ENCODE results near the gene SPRED3.
"Not testable (repeated sequence)": the region's sequence is repeated elsewhere in the genome, so short reads cannot be mapped to it uniquely, and the experiment has no call there.

SPRED3 gene, protein sequence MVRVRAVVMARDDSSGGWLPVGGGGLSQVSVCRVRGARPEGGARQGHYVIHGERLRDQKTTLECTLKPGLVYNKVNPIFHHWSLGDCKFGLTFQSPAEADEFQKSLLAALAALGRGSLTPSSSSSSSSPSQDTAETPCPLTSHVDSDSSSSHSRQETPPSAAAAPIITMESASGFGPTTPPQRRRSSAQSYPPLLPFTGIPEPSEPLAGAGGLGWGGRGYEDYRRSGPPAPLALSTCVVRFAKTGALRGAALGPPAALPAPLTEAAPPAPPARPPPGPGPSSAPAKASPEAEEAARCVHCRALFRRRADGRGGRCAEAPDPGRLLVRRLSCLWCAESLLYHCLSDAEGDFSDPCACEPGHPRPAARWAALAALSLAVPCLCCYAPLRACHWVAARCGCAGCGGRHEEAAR

DNA sequence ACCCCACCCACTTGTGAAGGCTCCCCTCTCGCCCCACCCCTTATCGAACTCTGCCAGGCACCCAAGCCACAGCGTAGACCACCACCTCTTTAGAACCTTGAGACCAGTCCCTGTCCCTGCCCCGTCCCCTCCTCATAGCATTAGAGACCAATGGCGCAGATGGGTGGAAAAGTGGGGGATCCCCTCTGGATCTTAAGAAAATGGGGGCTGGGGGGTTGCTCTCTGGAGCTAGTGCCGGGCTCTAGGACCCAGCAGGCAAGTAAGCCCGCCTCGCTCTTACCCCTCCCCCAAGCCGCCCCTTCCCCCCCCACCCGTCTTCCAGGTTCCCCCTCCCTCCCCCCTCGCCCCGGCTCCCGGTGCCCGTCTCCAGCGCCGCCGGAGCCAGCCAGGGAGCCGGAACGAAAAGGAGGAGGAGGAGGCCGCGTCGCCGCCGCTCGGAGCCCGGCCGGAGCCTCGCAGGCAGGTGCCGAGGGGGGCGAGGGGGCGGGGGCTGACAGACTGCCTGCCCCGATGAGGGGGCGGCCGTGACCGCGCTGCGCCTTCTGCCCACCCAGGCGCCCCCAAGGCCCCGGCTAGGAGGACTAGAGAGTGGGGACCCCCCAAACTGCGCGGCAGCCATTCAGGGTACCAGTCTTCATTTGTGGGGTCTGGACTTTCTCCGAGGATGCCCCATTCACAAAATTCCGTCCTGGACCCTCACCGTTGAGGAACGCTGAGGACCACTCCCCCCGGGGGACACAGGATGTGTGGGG lies at the start of gene SPRED3:
Gene SPRED3 (plus strand): TSS at position 349 of the 752 bp plus-strand sequence. CDS start 1,606 bp downstream, outside the sequence.
- no peak for DNase-seq

DNA sequence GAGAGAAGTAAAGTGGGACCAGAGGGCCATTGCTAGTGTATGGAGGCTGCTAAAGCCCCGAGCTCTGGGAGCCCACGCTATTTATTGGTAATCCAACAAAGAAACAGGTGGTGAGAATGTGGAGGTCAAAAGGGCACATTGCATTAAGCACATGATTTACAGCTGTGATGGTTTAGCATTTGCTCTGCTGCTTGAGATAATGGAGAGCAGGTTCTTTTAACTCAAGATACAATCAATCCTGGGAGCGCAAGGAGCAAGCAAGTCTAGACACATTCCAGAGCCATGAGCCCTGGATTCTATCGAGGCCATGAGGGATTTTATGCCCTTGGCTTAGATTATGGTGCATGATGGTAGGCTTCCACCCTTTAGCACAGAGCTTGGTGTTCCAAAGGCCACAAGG lies 49.5 kb upstream of the SPRED3 start:
- not testable (repeated sequence) for DNase-seq

DNA sequence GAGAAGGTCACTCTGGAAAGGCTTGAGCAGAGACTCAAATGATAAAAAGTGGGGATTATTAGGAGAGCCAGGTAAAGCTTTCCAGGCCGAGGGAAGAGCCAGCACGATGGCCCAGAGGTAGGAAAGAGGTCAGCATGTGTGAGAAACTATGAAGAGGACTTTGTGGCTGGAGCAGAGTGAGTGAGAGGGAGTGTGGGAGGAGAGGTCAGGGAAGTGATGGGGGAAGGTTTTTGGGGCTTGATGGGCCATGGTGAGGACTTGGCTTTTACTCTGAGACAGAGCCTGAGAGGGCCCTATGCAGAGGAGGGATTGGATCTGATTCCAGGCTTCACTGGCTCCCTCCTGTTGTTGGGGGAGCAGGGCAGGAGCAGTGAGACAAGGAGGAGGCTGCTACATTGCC lies 47.6 kb upstream of the SPRED3 start:
- DNase-seq = no peak

DNA sequence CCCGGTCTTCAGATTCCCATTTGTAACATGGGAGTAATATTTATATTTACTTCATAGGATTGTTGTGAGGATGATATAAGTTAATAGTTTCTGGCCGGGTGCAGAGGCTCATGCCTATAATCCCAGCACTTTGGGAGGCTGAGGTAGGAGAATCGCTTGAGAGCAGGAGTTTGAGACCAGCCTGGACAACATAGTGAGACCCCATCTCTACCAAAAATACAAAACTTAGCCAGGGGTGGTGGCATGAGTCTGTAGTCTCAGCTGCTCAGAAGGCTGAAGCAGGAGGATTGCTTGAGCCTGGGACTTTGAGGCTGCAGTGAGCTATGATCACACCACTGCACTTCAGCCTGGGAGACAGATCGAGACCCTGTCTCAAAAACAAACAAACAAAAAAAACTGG lies 41.7 kb upstream of the SPRED3 start:
- no peak for DNase-seq

DNA sequence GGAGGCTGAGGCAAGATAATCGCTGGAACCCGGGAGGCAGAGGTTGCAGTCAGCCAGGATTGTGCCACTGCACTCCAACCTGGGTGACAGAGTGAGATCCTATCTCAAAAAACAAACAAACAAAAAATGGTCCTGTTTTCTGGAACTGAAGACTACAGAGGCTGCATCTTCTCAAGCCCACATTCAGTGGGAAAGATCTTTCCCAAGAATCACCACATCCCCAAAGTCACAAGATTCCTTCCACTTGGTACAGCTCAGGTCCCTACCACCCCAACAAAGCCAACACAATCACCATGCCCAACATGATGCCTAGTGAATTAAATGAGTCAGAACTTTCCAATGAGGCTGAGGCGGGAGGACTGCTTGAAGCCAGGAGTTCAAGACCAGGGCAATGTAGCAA lies 37.6 kb upstream of the SPRED3 start:
- DNase-seq = no peak

DNA sequence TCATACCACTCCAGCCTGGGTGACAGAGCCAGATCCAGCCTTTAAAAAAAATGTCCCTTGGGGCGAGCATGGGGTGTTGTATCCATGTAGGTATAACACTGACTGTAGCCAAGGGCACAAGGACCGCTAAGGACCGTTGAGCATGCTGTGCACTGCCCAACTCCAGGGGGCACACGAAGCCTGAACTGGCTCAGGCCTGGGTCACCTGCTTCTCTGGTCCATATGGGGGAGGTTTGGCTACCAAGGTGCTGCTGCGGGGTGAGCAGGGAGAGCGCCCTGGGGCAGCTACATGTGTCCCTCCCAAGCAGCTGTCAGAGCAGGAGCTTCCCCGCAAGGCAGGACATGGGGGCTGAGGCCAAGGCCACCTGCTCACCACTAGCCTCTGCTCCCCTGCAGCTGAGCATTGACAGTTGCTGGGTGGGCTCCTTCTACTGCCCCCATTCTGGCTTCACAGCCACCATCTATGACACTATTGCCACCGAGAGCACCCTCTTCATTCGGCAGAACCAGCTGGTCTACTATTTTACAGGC lies 36.6 kb upstream of the SPRED3 start:
- no peak for DNase-seq

DNA sequence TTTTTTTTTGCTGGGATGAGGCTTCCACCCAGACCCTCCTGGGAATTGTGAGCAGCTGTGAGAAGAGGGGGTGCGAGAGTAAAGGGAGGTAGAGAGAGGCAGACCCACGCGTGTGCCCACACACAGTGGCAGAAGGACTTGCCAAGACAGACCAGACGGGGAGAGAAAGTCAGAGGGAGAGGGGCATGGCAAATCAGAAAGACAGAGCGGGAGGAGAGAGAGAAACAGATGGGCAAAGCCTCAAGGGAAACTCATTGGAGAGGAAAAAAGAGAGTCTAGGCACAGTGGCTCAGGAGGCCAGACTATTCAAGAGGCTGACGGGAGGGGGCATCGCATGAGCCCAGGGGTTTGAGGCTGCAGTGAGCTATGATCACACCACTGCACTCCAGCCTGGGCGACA lies 35.9 kb upstream of the SPRED3 start:
- no peak for DNase-seq

DNA sequence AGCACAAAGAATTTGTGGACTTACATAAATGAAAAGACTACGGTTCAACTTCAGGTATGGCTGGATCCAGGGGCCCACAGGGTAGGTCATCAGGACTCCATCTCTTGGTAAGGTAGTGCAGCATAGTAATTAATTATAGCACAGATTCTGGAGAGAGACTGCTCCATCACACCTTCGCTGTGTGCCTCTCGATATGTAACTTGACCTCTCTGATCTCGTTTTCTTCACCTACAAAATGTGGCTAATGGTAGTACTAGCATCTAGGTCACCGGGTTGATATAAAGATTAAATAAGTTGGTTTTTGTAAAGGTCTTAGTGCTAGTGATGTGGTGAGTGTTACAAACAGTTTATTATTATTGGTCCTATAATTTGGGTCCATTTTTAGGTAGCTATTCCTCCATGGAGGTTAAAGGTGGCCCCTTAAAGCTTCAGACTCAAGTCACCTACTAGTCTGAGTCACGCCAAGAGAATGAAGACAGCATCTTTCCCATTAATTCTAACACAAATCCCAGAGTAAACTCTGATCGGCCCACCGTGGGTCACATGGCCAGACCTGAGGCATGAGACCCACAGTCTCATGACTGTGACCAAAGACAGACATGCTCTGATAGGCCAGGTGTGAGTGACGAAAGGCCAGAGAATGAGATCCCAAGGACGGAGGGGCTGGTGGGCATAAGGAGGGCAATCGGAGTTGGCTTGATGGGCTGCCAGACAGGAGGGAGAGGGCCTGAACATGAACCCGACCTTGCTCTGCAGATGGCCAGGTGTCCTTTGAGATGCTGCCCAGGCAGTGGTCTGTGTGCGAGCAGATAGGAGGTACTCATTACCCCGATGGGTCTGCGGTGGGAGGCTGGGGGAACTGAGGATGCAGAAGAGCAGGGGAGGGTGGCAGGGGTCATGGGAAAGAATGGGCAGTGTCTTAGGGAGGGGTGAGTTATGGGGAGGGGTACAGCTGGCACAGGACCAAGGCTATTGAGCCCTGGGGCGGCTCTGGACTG lies 32.5 kb upstream of the SPRED3 start:
- no peak for DNase-seq

DNA sequence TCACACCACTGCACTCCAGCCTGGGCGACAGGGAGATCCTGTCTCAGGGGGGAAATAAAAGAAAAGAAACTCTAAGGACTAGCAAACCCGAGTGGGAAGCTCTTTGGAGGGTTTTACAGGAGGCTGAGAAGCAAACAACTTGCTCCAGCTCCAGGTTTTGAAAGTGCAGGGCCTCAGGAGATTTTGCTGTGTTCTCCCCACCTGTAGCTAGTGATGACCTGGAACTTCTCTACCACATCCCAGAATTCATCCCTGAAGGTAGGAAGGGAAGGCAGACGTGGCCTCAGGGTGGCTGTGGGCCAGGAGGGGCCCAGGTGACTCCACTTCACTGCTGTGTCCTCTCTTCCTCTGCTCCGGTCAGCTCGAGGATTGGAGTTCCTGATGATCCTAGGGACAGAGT lies 30.4 kb upstream of the SPRED3 start:
- no peak for DNase-seq

DNA sequence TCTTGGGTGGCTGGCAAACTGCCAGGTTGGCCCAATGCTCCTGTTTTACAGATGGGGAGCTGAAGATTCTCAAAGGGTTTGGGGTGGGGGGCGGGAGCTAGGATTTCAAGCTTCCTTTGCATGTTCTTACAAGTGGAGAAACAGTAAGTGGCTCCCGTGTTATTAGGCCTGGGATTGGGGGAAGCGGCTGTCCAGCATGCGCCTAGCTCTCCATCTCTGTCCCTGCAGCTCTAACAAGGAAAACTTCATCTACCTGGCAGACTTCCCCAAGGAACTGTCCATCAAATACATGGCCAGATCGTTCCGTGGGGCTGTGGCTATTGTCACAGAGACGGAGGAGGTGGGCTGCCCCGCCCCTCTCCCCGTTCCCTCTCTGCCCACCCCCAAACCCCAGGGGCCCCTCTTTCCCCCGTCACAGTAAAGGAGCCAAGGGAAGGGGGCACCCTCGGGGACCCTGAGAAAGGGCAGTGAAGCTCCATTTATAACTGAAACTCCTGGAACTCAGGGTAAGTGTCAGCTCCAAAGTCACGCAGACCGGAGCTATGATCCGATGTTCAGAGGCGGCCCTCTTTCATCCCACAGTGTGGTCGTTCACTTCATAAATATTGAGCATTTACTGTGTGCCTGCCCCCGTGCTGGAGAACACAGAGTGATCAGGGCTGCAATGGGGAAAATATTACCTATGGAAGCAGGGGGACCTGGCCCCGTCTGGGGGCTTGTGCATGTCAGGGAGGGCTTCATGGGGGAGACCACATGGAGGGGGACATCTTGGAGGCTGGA lies 29.1 kb upstream of the SPRED3 start:
- no peak for DNase-seq

DNA sequence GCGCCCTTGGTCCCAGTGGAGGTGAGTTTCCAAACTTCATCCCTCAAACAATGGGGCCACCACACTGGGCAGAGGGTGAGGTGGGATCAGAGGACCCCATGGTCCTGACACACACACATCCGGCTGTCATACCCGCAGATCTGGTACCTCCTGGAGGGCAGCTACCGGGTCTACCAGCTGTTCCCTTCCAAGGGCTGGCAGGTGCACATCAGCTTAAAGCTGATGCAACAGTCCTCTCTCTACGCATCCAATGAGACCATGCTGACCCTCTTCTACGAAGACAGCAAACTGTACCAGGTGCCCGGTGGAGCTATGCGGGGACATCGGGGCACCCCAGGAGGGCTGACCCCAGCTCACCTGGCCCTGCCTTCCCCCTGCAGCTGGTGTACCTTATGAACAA lies 28.1 kb upstream of the SPRED3 start:
- DNase-seq = no peak

DNA sequence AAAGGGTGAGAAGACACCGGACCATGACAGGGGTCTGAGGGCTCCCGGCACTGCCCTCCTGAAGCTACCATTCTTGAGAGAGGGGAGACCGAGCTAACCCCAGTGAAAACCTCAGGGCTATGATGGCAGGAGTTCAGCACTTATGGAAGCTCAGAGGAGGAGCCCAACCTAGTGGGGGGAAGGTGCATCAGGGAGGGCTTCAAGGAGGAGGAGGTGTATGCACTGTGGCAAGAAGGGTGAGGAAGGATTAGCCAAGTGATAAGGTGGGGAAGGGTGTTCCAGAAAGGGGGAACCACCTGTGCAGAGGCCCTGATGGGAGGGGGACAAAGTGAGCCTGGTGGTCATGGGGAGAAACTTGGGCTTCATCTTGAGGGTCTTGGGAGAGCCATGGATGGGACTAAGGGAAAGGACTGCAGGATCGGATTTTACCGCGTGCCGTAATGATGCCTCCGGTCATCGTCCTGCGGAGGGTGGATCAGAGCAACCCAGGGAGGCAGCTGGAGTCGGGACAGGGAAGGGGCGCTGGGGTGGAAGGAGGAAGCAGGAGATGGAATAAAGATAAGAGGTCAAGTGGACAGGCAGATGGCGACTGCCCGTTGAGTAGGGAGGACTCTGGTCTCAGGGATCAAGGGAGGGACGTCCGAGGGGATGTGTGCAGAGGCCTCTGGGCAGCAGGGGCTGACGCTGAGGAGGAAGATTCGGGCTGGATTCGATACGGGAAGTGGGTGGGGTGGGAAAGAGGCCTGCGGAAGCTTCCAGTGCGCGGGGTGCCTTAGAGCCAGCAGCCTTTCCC lies 27.5 kb upstream of the SPRED3 start:
- DNase-seq = no peak

DNA sequence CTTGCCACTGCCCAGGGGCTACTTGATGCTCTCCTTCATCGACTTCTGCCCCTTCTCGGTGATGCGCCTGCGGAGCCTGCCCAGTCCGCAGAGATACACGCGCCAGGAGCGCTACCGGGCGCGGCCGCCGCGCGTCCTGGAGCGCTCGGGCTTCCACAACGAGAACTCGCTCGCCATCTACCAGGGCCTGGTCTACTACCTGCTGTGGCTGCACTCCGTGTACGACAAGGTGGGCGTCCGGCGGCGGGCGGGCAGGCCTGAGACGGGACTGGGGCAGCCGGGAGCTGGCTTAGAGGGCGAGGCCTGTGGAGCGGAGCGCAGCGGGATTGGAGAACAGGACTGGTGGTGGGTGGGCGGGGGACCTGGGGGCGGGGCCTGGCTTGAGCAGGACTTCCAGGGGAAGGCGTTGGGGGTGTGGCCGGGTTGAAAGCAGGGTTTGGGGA lies 26.8 kb upstream of the SPRED3 start:
- peak; percentile 58 to 68 for DNase-seq

DNA sequence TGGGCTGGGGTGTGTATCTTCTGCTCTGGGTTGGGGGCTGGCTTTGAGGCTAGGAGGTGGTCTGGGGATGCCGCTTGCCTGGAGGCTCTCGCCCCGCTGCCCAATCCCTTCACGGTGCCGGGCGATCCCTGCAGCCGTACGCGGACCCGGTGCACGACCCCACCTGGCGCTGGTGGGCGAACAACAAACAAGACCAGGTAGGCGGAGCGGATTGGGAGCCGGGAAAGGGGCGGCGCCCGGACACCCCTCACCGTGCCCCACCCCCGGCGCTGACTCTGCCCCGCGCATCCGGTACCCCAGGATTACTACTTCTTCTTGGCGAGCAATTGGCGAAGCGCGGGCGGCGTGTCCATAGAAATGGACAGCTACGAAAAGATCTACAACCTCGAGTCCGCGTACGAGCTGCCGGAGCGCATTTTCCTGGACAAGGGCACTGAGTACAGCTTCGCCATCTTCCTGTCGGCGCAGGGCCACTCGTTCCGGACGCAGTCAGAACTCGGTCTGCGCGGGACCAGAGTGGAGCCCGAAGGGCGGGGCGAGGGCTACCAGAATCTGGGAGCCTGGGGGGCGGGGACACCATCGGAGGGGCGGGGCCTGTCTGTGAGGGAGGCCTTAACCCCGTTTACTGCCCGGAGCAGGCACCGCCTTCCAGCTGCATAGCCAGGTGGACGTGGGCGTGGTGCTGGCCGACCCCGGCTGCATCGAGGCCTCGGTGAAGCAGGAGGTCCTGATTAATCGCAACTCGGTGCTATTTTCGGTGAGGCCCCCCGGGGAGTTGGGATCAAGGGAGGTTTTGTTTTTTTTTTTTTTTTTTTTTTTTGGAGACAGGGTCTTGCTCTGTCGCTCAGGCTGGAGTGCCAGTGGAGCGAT lies 26.2 kb upstream of the SPRED3 start:
- peak; percentile 72 to 80 for DNase-seq

DNA sequence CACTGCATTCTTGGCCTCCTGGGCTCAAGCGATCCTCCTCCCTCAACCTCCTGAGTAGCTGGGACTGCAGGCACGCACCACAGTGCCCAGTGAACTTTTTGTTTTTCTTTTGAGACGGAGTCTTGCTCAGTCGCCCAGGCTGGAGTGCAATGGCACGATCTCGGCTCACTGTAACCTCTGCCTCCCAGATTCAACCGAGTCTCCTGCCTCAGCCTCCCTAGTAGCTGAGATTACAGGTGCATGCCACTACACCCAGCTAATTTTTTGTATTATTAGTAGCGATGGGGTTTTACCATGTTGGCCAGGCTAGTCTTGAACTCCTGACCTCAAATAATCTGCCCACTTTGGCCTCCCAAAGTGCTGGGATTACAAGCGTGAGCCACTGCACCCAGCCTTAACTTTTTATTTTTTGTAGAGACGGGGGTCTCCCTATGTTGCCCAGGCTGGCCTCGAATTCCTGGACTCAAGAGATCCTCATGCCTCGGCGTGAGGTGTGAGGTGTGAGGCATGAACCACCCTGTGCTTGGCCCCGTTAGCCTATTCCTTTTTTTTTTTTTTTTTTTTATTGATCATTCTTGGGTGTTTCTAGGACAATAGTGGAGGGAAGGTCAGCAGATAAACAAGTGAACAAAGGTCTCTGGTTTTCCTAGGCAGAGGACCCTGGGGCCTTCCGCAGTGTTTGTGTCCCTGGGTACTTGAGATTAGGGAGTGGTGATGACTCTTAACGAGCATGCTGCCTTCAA lies 25.4 kb upstream of the SPRED3 start:
- not testable (repeated sequence) for DNase-seq

DNA sequence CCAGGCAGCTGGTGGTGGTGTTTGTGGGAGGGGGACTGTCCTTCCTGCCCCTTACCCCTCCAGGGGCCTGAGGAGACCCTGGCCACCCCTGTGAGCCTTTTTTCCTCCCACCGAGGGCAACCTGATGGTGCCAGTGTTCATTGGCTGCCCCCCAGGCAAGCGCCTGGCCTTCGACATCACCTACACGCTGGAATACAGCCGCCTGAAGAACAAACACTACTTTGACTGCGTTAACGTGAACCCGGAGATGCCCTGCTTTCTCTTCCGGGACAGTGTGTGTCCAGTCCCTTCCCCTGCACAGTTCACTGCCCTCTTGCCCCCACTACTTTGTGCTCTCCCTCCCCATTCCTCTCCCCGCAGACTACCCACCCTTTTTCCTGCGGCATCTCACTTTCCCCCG lies 21.5 kb upstream of the SPRED3 start:
- DNase-seq = no peak

DNA sequence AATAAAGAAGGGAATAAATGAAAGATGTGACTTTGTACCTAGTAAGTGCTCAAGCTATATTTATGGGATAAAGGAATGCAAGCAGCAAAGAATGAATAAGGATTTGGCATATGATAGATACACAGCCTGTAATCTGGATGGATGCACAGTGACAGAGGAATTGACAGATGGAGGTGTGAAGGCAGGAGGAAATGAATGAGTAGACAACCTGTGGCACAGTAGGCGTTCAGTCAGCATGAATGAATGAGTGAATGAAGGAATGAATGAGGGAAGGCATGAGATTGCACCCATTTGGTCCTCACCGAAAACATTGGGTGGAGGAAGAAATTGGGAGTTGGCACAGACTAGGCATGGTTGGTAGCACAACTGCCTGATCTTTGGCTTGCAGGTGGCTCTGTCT lies 18.9 kb upstream of the SPRED3 start:
- DNase-seq = no peak

DNA sequence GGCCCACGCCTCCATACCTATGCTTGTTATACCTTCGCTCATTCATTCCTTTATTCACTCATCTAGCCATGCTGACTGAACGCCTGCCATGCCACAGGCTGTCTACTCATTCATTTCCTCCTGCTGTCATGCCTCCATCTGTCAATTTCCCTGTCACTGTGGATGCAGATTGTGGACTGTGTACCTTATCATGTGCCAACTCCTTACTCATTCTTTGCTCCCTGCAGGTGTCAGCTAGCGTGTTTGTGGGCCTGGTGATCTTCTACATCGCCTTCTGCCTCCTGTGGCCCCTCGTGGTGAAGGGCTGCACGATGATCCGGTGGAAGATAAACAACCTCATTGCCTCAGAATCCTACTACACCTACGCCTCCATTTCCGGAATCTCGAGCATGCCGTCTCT lies 18.2 kb upstream of the SPRED3 start:
- DNase-seq = no peak

DNA sequence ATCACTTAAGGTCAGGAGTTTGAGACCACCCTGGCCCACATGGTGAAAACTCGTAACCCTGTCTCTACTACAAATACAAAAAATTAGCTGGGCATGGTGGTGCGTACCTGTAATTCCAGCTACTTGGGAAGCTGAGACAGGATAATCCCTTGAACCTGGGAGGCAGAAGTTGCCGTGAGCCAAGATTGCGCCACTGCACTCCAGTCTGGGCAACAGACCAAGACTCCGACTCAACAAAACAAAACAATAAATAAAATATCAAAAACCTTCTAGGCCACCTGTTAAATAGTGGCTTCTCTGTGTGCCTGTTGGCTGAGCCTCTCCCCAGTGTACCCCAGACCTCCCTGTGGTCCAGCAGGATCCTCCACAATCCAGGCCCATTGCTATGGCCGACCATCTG lies 17.4 kb upstream of the SPRED3 start:
- no peak for DNase-seq
